GM12878 (cell line): ENCODE measurements around the gene RPL27A. TPM values are rescaled to one million over a fixed set of nuclear protein-coding genes. Genes with fewer than 3 reads are reported as not detected.

ENCODE experiments used
- ATAC-seq: fragments of 200-7000 bp; cut with Tn5 transposase; 3 replicates; pipeline ENCODE4 v1.9.1; 2020; ENCODE audit warnings: mild to moderate bottlenecking, moderate library complexity
- BruUV-seq: library from RNA; stranded (reverse); fragments of 400-500 nt; replicated peaks from 2 replicates; lab custom pipeline; 2021; lab: Mats Ljungman, UMichigan
- CTCF ChIA-PET: fragments of 300-600 bp; sonication (Branson Sonifier 250); formaldehyde crosslinking; extraction: SDS; loops from one replicate; lab custom pipeline; 2021; ENCODE audit warnings: inconsistent platforms; lab: Yijun Ruan, JAX
- POLR2A ChIA-PET: fragments of 350-600 bp; formaldehyde crosslinking; extraction: SDS; loops from one replicate; lab custom pipeline; 2021; ENCODE audit warnings: inconsistent platforms; lab: Charles Lee
- RAD21 ChIA-PET: fragments of 300-600 bp; sonication (Branson Sonifier 250); formaldehyde crosslinking; loops from one replicate; lab custom pipeline; 2023; ENCODE audit warnings: antibody characterized with exemption; ENCODE audit not compliant: unreplicated experiment; lab: Charles Lee
- SMC1A ChIA-PET: fragments of 300-600 bp; sonication (Branson Sonifier 250); formaldehyde crosslinking; loops from one replicate; lab custom pipeline; 2023; ENCODE audit not compliant: unreplicated experiment, uncharacterized antibody; lab: Charles Lee
- DNase-seq: peaks from one replicate; pipeline ENCODE4 v3.0.0-alpha.2; 2011; ENCODE audit warnings: low read depth, low spot score
- FAIRE-seq: peaks from 3 replicates; lab custom pipeline; 2011; peaks lifted over from hg19 to GRCh38; lab: Jason Lieb, UNC
- H2AFZ ChIP-seq: 2 replicates; pipeline ENCODE4 v1.6.0; 2011; ENCODE audit warnings: low read depth, low read length, control low read depth; ENCODE audit not compliant: control insufficient read depth
- H3K27ac ChIP-seq: 2 replicates; pipeline ENCODE4 v1.5.1; 2011; ENCODE audit warnings: control low read depth; ENCODE audit not compliant: control insufficient read depth, insufficient read depth
- H3K27me3 ChIP-seq, 2 experiments: replicated peaks in 1 of 2; 2 replicates each; pipeline versions ENCODE4 v1.6.0 to v1.6.1; 2011; ENCODE audit warnings: low read length in 1 of 2; ENCODE audit not compliant: control insufficient read depth in 2 of 2, insufficient read depth in 2 of 2
- H3K36me3 ChIP-seq, 2 experiments: 2 replicates each; pipeline ENCODE4 v1.5.1; 2011; ENCODE audit warnings: low read length in 1 of 2; ENCODE audit not compliant: control insufficient read depth in 2 of 2, insufficient read depth in 2 of 2
- H3K4me1 ChIP-seq: 2 replicates; pipeline ENCODE4 v1.6.1; 2011; ENCODE audit warnings: mild to moderate bottlenecking, low read length, moderate library complexity, mixed read lengths; ENCODE audit not compliant: control insufficient read depth, insufficient read depth
- H3K4me2 ChIP-seq: 2 replicates; pipeline ENCODE4 v1.6.0; 2011; ENCODE audit warnings: control low read depth; ENCODE audit not compliant: control insufficient read depth, insufficient read depth
- H3K4me3 ChIP-seq: fragments of 200-600 bp; sonication (generic); 2 replicates; pipeline ENCODE4 v1.5.1; 2016
- H3K79me2 ChIP-seq: 2 replicates; pipeline ENCODE4 v1.6.0; 2011; ENCODE audit warnings: low read length; ENCODE audit not compliant: control insufficient read depth, insufficient read depth
- H3K9ac ChIP-seq: 2 replicates; pipeline ENCODE4 v1.8.0; 2011; ENCODE audit warnings: low read length, control low read depth, mixed read lengths; ENCODE audit not compliant: control insufficient read depth, insufficient read depth
- H3K9me3 ChIP-seq: replicated peaks from 3 replicates; pipeline ENCODE4 v1.5.1; 2011; ENCODE audit warnings: mild to moderate bottlenecking, low read length; ENCODE audit not compliant: control insufficient read depth, insufficient read depth
- H4K20me1 ChIP-seq: 2 replicates; pipeline ENCODE4 v1.6.0; 2011; ENCODE audit not compliant: control insufficient read depth, insufficient read depth
- EGR1 ChIP-seq, 2 experiments: IDR thresholded peaks; 1 replicate in 1 of 2; 2 replicates in 1 of 2; pipeline ENCODE4 v1.6.1; 2011 to 2012; ENCODE audit warnings: low read depth in 2 of 2, low read length in 2 of 2, borderline replicate concordance in 1 of 2, mild to moderate bottlenecking in 1 of 2, moderate library complexity in 1 of 2
- KDM1A ChIP-seq: fragments of 200-600 bp; sonication (generic); IDR thresholded peaks from 2 replicates; pipeline ENCODE4 v1.6.1; 2016; ENCODE audit warnings: borderline replicate concordance
- LARP7 ChIP-seq: fragments of 450-650 bp; IDR thresholded peaks from 2 replicates; pipeline ENCODE4 v1.6.1; 2017; ENCODE audit warnings: mild to moderate bottlenecking
- MXI1 ChIP-seq: fragments of 150-350 bp; IDR thresholded peaks from 2 replicates; pipeline ENCODE4 v1.6.1; 2011; ENCODE audit warnings: low read depth, mild to moderate bottlenecking, inconsistent platforms, low read length, improper control_type of control experiment
- POLR2A ChIP-seq: IDR thresholded peaks from 2 replicates; pipeline ENCODE4 v1.6.1; 2011; ENCODE audit warnings: low read depth, mild to moderate bottlenecking, low read length
- RB1 ChIP-seq: fragments of 450-650 bp; formaldehyde crosslinking; IDR thresholded peaks from 2 replicates; pipeline ENCODE4 v1.6.1; 2017; ENCODE audit warnings: mild to moderate bottlenecking, borderline replicate concordance
- SREBF2 ChIP-seq: IDR thresholded peaks from 2 replicates; pipeline ENCODE4 v1.6.1; 2012; ENCODE audit warnings: mild to moderate bottlenecking, low read length
- SRF ChIP-seq, 2 experiments: IDR thresholded peaks; 2 replicates each; pipeline ENCODE4 v1.6.1; 2011; ENCODE audit warnings: low read depth in 2 of 2, low read length in 2 of 2, mild to moderate bottlenecking in 1 of 2, moderate library complexity in 1 of 2
- WGBS: methylation state at CpG from one replicate; pipeline ENCODE4 v1.1.6; 2016; ENCODE audit warnings: low lambda C conversion rate; ENCODE audit not compliant: insufficient replicate concordance, insufficient coverage; ENCODE audit errors: missing lambda C conversion rate; 5-methylcytosine and 5-hydroxymethylcytosine counted together
- in situ Hi-C: fragments of 300-500 bp; cut with MboI; formaldehyde crosslinking; loops from 9 replicates; pipeline ENCODE4 v1.14.3; 2018; ENCODE audit warnings: mixed read lengths
- intact Hi-C: fragments of 100-400 bp; cut with micrococcal nuclease; formaldehyde crosslinking; loops from one replicate; pipeline ENCODE4 v1.14.2; 2022; ENCODE audit not compliant: unreplicated experiment
- polyA plus RNA-seq, 11 experiments: library from polyadenylated mRNA; depleted of rRNA in 4 of 11; unstranded in 6 of 11; stranded (reverse) in 5 of 11; fragments of >200 nt; fragmentation: Nextera tagmentation in 4 of 11; fragmentation: Illumina TruSeq in 1 of 11; extraction: Ambion mirVana in 4 of 11; extraction: Trizol in 1 of 11; gene quantifications; 1 replicate in 1 of 11; 2 replicates in 10 of 11; pipeline versions ENCODE4 v1.2.1 to v1.2.3, GENCODE V29; 2011 to 2016; ENCODE audit warnings: inconsistent platforms in 2 of 11, missing spikeins in 2 of 11, low read depth in 1 of 11
- total RNA-seq, 4 experiments: library from RNA; depleted of rRNA in 3 of 4; stranded (reverse); fragments of >200 nt in 3 of 4; fragmentation: Illumina TruSeq in 1 of 4; extraction: Trizol in 1 of 4; gene quantifications; 2 replicates each; pipeline versions ENCODE4 v1.2.1 to v1.2.3, GENCODE V29; 2013 to 2021
- TF ChIP-seq, protein P1 (sequence below): fragments of 150-350 bp; IDR thresholded peaks from 2 replicates; pipeline ENCODE4 v1.6.1; 2016; ENCODE audit warnings: low read depth, low read length

RPL27A gene
- total and polyA plus RNA-seq, 10 of the 15 experiments (the other 5 are each of a cell fraction or from before 2014, with no cell fraction given) = 978 to 4,776 (median 1,959) TPM

GRCh38 chr11:8690374-8691342 lies 8.1 kb downstream of the RPL27A start:
- Histone ChIP-seq H3K27me3 (no peaks in the 10 kb centered on the region), H3K27ac (no peak overlapping the region), H4K20me1 (no peaks in the 10 kb centered on the region), H3K79me2 (peaks cover 25% of the 10 kb centered on the region), H3K4me1 (peaks cover 25% of the 10 kb centered on the region), H3K9me3 (no peaks in the 10 kb centered on the region), H3K9ac (no peak overlapping the region), H3K4me3 (no peak overlapping the region), H3K4me2 (peak overlapping the region; percentile 84), H2AFZ (no peak overlapping the region), H3K36me3 (peaks cover 2 to 14% of the 10 kb centered on the region in 2 experiments)
- ChIA-PET CTCF (interaction anchor here (0.6 to 2.6 kb wide), 4 partner anchors 9 to 448 kb away, joined by 3 to 13 read pairs (median 4); no protein-coding TSS in a partner anchor), SMC1A (no interaction called here), POLR2A (interaction anchor here (1.0 kb wide), 1 partner anchor 10 kb away, joined by 3 read pairs; no protein-coding TSS in a partner anchor), RAD21 (interaction anchor here (0.6 kb wide), 1 partner anchor 361 kb away, joined by 3 read pairs; no protein-coding TSS in a partner anchor)
- BruUV-seq = no TSS peak
- TF ChIP-seq POLR2A (peak; percentile 33), EGR1 (IDR thresholded peaks at IDR 0.05; ENCODE audit: borderline replicate concordance in 1 of 2, low read depth in 2 of 2, low read length in 2 of 2) (no peak)
- ATAC-seq (no peak), FAIRE-seq (no peak), DNase-seq (no peak)
- intact Hi-C loops (no loop called here), in situ Hi-C loops (no loop called here)
- WGBS = 79% methylated on average over 4 of the region's 4 CpGs

GRCh38 chr11:8691601-8692000 lies 9.0 kb downstream of the RPL27A start:
- intact Hi-C loops = no loop called here
- Histone ChIP-seq H4K20me1 (no peaks in the 10 kb centered on the region), H2AFZ (no peak overlapping the region)
- POLR2A ChIA-PET = interaction anchor here (1.0 kb wide), 1 partner anchor 11 kb away, joined by 3 read pairs; no protein-coding TSS in a partner anchor
- RAD21 ChIA-PET = no interaction called here
- no peak for TF ChIP-seq KDM1A
- TF ChIP-seq RB1 = no peak
- TF ChIP-seq, protein P1, sequence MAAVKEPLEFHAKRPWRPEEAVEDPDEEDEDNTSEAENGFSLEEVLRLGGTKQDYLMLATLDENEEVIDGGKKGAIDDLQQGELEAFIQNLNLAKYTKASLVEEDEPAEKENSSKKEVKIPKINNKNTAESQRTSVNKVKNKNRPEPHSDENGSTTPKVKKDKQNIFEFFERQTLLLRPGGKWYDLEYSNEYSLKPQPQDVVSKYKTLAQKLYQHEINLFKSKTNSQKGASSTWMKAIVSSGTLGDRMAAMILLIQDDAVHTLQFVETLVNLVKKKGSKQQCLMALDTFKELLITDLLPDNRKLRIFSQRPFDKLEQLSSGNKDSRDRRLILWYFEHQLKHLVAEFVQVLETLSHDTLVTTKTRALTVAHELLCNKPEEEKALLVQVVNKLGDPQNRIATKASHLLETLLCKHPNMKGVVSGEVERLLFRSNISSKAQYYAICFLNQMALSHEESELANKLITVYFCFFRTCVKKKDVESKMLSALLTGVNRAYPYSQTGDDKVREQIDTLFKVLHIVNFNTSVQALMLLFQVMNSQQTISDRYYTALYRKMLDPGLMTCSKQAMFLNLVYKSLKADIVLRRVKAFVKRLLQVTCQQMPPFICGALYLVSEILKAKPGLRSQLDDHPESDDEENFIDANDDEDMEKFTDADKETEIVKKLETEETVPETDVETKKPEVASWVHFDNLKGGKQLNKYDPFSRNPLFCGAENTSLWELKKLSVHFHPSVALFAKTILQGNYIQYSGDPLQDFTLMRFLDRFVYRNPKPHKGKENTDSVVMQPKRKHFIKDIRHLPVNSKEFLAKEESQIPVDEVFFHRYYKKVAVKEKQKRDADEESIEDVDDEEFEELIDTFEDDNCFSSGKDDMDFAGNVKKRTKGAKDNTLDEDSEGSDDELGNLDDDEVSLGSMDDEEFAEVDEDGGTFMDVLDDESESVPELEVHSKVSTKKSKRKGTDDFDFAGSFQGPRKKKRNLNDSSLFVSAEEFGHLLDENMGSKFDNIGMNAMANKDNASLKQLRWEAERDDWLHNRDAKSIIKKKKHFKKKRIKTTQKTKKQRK = no peak
- TF ChIP-seq LARP7 = no peak
- no peak for TF ChIP-seq SREBF2
- TF ChIP-seq MXI1 = no peak
- TF ChIP-seq EGR1 (IDR thresholded peaks at IDR 0.05; ENCODE audit: borderline replicate concordance in 1 of 2, low read depth in 2 of 2, low read length in 2 of 2) = no peak
- no peak for TF ChIP-seq SRF (IDR thresholded peaks at IDR 0.05; ENCODE audit: low read depth in 2 of 2, low read length in 2 of 2)
- TF ChIP-seq, all 136 proteins: peak for 0
- no TSS peak for BruUV-seq
- in situ Hi-C loops = no loop called here
- no peak overlapping the region for H3K9ac ChIP-seq
- SMC1A ChIA-PET = no interaction called here
- ATAC-seq (no peak), FAIRE-seq (no peak), DNase-seq (no peak)
- CTCF ChIA-PET = interaction anchor here (0.6 to 1.5 kb wide), 3 partner anchors 8 to 447 kb away, joined by 3 to 4 read pairs (median 3); no protein-coding TSS in a partner anchor
- peaks cover 16% of the 10 kb centered on the region for H3K4me1 ChIP-seq
- no peaks in the 10 kb centered on the region for H3K9me3 ChIP-seq
- H3K79me2 ChIP-seq = peaks cover 16% of the 10 kb centered on the region
- no peak overlapping the region for H3K4me3 ChIP-seq
- H3K27me3 ChIP-seq = no peaks in the 10 kb centered on the region
- 98% methylated on average over 6 of the region's 6 CpGs for WGBS
- no peak overlapping the region for H3K4me2 ChIP-seq
- H3K27ac ChIP-seq = no peak overlapping the region
- H3K36me3 ChIP-seq = peaks cover 0 to 10% of the 10 kb centered on the region in 2 experiments; a peak in 3 of 4 replicates
